ENCODE measurements around the gene TCTN1. TPM values are rescaled to one million over a fixed set of nuclear protein-coding genes. Genes with fewer than 3 reads are reported as not detected.
"Not testable (repeated sequence)": the region's sequence is repeated elsewhere in the genome, so short reads cannot be mapped to it uniquely, and the experiment has no call there.

The TCTN1 gene
- 10 to 100 TPM; 11.8 to 13.4 TPM for total RNA-seq

DNA sequence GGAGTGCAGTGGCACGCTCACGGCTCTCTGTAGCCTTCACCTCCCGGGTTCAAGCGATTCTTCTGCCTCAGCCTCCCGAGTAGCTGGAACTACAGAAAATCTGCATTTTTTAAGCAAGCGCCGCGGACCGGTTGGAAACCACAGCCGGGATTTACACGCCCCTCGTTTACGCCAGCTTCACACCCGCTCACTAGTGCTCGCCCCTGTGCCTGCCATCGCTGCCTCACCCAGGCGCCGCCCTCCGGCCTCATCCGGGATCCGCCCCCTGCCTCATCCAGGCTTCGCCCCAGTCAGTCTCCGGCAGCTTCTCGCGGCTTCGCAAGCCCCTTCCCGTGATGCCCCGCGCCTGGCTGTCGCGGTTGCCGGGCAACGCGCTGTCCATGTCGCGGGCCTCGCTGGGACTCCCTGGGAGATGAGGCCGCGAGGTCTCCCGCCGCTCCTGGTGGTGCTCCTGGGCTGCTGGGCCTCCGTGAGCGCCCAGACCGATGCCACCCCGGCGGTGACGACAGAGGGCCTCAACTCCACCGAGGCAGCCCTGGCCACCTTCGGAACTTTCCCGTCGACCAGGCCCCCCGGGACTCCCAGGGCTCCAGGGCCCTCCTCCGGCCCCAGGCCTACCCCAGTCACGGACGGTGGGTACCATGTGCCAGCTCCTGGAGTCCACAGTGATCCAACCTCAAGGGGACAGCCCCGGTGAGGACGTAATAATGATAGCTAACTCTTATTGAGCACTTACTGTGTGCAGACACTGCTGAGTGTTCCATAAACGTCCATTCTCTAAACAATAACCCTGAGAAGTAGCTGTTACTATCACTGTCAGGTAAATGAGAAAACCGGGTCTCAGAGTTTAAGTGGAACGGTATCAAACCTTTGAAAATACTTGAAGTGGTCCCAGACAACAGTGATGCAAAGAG is at the start of gene TCTN1:
Gene TCTN1, plus strand, starts transcription at position 359 of the 914 bp plus-strand sequence. Its CDS starts 54 bp downstream, at position 413.
- ChIA-PET POLR2A (interaction anchor here (0.5 to 2.4 kb wide), 7 partner anchors 12 to 157 kb away, joined by 3 to 11 read pairs (median 4); partner anchors contain the start of genes FAM216A, GPN3 and RAD9B), CTCF (interaction anchor here (0.6 to 5.4 kb wide), 8 partner anchors 9 to 215 kb away, joined by 3 to 21 read pairs (median 3); partner anchors contain the start of genes RAD9B and VPS29)

DNA sequence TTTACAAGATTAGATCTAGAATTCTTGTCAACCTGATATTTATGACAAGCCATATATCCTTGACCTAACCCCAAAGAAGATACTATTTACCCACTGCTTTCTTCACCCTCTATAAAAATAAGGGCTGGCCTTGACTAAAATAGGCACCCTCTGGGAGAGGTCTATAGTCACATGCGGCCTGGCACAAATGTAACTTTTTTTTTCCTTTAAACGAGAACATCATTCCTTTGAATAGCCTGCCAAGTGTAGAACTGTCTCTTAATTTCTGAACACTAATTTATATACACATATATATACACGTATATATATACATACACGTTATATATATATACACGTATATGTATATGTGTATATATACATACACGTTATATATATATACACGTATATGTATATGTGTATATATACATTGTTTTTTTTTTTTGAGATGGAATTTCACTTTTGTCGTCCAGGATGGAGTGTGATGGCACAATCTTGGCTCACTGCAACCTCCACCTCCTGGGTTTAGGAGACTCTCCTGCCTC is 49.4 kb upstream of the TCTN1 start:
- POLR2A ChIA-PET = no interaction called here
- CTCF ChIA-PET = interaction anchor here (1.0 kb wide), 1 partner anchor 86 kb away, joined by 3 read pairs; no protein-coding TSS in a partner anchor

DNA sequence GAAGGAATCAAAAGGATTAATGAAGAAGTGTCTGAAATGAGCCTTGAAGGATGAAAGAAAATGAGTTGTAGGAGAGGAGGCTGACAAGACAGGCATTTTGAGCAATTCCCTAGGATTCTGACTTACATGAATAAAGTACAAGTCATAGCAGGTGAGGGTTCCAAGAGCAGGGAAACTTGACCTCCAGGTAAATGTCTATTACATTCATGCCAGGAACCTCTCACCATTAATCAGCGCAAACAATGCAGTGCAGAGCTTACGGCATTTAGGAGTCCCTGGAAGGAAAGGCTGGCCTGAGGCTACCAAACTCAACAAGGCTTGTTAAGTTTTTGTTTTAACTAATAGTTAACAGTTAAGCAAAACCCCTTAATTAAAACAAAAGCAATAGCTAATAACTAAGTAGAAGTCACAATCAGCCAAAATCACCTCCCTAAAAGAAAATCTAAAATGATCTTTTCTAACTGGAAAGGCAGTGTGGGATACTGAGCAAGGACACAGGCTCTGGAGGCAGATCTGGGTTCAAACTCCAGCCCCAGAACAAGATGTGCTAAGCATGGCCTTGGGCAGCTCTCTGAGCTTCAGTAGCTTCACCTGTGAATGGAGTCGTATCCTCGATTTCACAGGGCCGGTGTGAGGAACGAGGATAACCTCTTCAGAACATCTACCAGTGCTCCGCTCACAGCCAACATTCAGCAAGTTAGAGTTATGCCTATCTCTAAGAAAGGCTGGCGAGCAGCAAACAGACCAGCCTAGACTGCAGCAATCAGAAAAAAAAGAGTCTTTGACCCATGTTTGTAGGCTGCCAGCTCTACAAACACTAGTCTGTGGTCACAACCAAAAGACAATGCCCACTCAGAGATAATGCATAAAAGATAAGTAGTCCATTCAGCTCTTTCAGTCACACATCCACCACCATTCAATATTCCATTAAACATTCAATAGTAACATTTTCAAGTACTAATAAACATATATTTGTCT is 47.7 kb upstream of the TCTN1 start:
- ChIA-PET CTCF (interaction anchor here (1.2 kb wide), 1 partner anchor 127 kb away, joined by 3 read pairs; no protein-coding TSS in a partner anchor), POLR2A (no interaction called here)

DNA sequence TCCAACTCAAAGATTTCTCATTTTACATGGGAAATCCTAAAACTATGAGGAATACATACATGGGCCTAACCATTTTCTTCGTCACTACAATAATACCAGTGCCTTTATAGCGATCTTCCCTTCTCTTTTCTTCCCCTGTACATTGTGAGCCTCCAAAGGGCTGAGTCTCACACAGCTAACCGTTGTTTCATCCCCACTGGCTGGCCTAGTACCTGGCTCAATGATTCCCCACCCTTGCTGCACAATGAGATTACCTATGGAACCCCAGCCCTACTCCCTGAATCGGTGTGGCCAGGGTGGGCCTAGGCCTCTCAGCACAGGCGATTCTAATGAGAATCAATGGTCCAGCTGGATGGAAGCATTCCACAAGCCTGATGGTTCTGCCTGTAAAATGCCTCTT is 46.9 kb upstream of the TCTN1 start:
- POLR2A ChIA-PET = no interaction called here
- CTCF ChIA-PET = interaction anchor here (0.7 to 1.4 kb wide), 2 partner anchors 12 to 15 kb away, joined by 3 to 5 read pairs; no protein-coding TSS in a partner anchor

DNA sequence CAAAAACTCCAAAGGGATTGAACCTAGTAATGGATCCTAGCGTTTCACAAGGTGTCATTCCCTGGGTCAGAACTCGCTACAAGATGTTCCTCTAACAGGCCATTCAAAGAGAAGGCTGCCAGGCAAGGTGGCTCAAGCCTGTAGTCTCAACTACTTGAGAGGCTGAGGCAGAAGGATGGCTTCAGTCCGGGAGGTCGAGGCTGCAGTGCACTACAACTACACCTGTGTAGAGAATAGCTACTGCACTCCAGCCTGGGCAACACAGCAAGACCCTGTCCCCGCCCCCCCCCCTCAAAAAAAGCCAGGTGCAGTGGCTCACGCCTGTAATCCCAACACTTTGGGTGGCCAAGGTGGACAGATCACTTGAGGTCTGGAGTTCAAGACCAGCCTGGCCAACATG is 45.2 kb upstream of the TCTN1 start:
- CTCF ChIA-PET = interaction anchor here (0.6 kb wide), 1 partner anchor 103 kb away, joined by 3 read pairs; no protein-coding TSS in a partner anchor
- POLR2A ChIA-PET = no interaction called here

DNA sequence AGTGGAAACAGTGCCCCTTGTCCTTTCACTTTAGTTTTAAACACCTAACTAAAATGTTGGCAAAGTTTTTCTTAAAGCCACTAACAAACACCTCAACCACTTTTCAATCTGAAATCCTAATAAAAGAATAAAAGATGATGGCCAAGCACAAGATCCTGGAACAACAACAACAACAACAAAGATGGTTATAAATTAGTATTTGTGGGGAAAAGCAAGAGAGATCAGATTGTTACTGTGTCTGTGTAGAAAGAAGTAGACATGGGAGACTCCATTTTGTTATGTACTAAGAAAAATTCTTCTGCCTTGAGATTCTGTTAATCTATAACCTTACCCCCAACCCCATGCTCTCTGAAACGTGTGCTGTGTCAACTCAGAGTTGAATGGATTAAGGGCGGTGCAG is 44.1 kb upstream of the TCTN1 start:
- POLR2A ChIA-PET, CTCF ChIA-PET: not testable (repeated sequence)

DNA sequence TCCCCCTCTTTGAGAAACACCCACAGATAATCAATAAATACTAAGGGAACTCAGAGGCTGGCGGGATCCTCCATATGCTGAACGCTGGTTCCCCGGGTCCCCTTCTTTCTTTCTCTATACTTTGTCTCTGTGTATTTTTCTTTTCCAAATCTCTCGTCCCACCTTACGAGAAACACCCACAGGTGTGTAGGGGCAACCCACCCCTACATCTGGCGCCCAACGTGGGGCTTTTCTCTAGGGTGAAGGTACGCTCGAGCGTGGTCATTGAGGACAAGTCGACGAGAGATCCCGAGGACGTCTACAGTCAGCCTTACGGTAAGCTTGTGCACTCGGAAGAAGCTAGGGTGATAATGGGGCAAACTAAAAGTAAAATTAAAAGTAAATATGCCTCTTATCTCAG is 43.1 kb upstream of the TCTN1 start:
- POLR2A ChIA-PET, CTCF ChIA-PET: not testable (repeated sequence)

DNA sequence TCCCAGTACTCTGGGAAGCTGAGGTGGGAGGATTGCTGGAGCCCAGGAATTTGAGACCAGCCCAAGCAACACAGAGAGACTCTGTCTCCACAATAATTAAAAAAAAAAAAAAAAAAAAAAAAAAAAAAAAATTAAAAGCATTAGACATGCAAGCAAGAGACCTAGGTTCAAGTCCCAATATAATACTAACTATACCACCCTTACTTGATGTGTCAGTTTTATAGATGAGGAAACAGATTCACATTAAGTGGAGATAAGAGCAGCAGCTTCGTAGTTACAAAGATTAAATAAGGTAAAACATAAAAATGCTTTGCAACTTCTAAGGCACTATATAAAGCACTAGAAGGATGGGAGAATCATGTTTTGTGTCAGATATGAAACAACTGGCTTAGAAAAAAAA is 39.9 kb upstream of the TCTN1 start:
- ChIA-PET POLR2A (no interaction called here), CTCF (no interaction called here)

DNA sequence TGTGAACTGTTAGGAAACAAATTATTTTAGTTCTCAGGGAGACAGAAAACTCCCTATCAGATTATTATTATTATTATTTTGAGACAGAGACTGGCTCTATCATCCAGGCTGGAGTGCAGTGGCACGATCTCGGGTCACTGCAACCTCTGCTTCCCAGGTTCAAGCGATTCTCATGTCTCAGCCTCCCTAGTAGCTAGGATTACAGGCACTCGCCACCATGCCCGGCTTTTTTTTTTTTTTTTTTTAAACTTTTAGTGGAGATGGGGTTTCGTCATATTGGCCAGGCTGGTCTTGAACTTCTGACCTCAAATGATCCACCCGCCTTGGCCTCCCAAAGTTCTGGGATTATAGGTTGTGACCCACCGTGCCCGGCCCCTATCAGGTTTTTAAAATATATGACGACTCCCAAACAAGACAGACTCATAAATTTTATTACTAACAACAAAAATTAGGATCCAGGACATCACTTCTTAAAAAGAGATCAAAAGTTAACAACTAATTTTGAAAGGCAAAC is 39.2 kb upstream of the TCTN1 start:
- POLR2A ChIA-PET, CTCF ChIA-PET: not testable (repeated sequence)

DNA sequence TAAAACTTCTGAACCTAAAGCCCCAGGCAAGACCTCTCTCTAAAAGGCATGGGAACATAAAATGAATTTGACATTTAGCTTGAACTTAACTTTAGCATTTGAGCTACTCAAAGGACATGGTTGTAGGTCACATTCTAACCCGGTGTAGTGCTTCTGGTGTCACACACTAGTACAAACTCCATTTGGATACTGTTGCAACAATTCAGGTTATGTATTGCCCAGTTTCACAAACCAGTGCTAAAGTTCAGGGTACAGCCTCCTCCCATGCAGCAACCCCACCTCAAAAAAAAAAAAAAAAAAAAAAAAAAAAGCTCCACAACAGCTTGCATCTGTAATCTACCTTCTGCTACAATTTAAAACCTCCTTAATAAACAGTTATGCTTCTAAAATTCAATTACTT is 38.6 kb upstream of the TCTN1 start:
- POLR2A ChIA-PET = no interaction called here

DNA sequence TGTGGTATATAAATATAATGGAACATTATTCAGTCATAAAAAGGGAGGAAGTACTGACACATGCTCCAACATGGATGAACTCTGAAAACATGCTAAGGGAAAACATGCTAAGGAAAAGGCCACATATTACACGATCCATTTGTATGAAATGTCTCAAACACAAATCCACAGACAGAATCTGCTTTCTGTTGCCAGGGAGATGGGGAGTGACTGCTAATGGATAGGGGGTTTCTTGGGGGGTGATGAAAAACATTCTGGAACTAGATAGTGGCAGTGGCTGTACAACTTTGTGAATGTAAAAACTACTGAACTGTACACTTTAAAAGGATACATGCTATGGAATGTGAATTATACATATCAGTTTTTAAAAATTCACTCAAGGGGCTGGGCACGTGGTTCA is 37.4 kb upstream of the TCTN1 start:
- ChIA-PET CTCF (interaction anchor here (0.7 to 1.2 kb wide), 2 partner anchors 24 to 53 kb away, joined by 3 to 4 read pairs; no protein-coding TSS in a partner anchor), POLR2A (interaction anchor here (0.5 to 0.7 kb wide), 2 partner anchors 17 to 60 kb away, joined by 4 to 9 read pairs; no protein-coding TSS in a partner anchor)

More for the DNA sequence above, 38.6 kb upstream of the TCTN1 start:
- CTCF ChIA-PET = interaction anchor here (1.2 kb wide), 1 partner anchor 23 kb away, joined by 4 read pairs; no protein-coding TSS in a partner anchor

DNA sequence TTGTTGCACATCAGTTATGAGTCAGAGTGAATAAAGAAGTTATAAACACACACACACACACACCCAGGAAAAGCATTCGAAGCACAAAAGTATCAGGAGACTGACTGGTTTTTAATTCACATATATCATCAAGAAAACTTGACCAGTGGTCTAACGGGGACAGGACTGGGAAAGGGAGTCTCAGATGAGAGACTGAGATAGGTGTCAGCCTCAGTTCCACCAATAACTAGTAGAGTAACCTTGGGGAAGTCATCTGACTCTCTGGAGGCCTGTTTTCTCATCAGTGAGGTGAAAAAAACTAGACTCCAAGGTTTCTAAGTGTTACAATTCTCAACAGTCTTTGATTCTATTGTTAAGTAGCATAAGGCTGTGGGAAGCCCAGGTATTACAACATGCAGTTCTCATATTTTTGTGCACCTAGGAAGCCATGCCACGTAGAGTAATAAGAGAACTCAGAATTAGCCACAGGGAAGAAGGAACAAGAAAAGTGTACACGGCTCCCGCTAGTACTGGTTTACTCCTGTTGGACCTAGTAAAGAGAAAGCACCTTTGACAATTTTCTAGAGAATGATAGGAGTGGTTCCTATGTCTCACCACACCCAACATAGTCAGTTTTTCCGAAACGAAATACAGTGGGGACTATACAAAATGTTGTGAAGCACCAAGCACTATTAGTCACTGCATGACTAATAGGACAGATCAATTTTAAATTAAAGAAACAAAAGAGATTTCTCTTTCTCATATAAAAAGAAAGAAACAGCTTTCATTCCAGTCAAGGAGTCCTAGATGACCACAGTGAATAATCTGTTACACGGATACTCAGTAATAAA is 35.9 kb upstream of the TCTN1 start:
- CTCF ChIA-PET = interaction anchor here (0.9 to 1.4 kb wide), 3 partner anchors 11 to 44 kb away, joined by 3 to 5 read pairs (median 4); no protein-coding TSS in a partner anchor

DNA sequence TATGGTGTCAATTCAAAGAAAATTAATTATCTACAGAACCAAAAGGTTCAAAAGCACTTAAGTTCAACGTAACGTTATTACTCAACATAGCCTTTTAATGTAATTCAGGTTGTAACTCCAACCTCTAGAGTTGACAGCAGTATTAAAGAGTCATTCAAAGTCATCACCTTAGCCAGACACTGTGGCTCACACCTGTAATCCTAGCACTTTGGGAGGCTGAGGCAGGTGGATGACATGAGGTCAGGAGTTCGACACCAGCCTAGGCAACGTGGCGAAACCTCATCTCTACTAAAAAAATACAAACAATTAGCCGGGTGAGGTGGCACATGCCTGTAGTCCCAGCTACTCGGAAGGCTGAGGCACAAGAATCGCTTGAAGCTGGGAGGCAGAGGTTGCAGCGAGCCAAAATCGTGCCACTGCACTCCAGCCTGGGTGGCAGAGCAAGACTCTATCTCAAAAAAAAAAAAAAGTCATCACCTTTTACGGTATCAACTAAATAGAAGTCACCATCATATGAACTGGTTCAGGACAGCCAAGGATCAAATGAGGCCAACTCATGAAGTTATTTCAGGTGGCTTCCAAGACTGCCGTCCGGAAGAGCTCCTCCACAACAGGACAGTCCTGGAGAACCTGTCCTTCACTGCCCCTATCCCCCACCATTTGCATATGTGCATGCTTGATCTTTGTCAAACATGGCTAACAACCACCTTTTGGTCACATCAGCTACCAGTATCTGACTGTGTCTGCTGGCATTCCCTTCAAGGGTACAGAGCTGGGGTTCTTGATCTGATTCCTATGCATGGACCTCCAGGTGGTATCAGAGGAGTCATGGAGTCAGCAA is 35.0 kb upstream of the TCTN1 start:
- POLR2A ChIA-PET = interaction anchor here (1.2 kb wide), 1 partner anchor 77 kb away, joined by 4 read pairs; the partner anchor contains the start of genes RAD9B and VPS29
- CTCF ChIA-PET = interaction anchor here (0.9 to 1.4 kb wide), 2 partner anchors 11 to 21 kb away, joined by 3 to 5 read pairs; no protein-coding TSS in a partner anchor

More for the DNA sequence above, 35.9 kb upstream of the TCTN1 start:
- POLR2A ChIA-PET = interaction anchor here (1.2 kb wide), 1 partner anchor 76 kb away, joined by 4 read pairs; the partner anchor contains the start of genes RAD9B and VPS29

DNA sequence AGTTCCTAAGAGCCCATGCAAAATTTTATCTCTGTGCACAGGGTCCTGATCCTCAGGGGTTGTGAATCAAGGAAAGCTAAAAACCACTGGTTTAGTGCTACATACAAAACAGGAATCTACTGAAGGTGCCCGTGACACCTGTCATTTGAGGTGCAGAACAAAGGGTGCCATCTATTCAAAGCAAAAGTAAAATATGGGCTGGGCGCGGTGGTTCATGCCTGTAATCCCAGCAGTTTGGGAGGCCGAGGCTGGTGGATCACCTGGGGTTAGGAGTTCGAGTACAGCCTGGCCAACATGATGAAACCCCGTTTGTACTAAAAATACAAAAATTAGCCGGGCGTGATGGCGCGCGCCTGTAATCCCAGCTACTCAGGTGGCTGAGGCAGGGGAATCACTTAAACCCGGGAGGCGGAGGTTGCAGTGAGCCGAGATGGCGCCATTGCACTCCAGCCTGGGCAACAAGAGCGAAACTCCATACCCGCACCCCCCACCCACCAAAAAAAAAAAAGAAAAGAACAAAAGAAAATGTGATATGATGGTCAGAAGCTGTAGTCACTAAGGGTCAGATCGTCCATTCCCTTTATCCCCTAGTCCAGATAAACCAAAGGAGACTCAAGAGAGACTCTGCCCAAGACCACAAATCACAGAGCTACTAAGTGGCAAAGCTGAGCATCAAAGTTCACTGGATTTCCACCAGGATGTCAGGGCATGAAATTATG is 34.2 kb upstream of the TCTN1 start:
- POLR2A ChIA-PET = interaction anchor here (0.6 to 0.7 kb wide), 5 partner anchors 12 to 246 kb away, joined by 3 to 18 read pairs (median 5); no protein-coding TSS in a partner anchor

DNA sequence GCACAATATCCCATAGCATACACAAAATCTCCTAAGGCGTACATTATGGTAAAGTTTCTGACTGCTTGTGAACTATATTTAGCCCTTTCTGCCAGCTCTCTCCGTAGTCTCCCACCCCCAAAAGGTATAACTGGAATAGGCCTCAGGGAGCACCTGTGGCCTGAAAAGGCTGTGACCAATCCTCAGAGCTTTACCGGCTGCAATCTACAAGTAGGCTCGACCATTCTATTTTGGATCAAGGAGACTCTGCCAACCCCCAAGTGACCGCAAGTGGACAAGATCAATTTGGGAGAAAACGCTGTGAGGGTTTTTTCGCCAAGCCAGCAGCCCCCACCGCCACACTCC is 32.0 kb upstream of the TCTN1 start:
- ChIA-PET CTCF (no interaction called here), POLR2A (interaction anchor here (0.5 to 0.6 kb wide), 2 partner anchors 83 to 295 kb away, joined by 3 to 4 read pairs; no protein-coding TSS in a partner anchor)

More for the DNA sequence above, 34.2 kb upstream of the TCTN1 start:
- CTCF ChIA-PET = interaction anchor here (1.0 to 1.4 kb wide), 2 partner anchors 20 to 111 kb away, joined by 3 to 5 read pairs; partner anchors contain the start of genes FAM216A and GPN3

All from activated CD8-positive, alpha-beta memory T cell treated with anti-CD3 and anti-CD28 coated beads for 36 hours (primary cell).